C1 segment of cervical spinal cord (tissue), 14 donors: ENCODE results near the gene CFAP61.
"Not testable (repeated sequence)": the region's sequence is repeated elsewhere in the genome, so short reads cannot be mapped to it uniquely, and the experiment has no call there.

Experiments used
- DNase-seq, 14 donors: peaks; one replicate each; lab custom pipeline; 2025; lab: John Stamatoyannopoulos, UW

The CFAP61 gene

GRCh38 chr20:20207872-20208271 lies 155.5 kb downstream of the CFAP61 start:
- DNase-seq, result no peak

- no peak for DNase-seq
These were observed 157.4 kb downstream of the CFAP61 start for GRCh38 chr20:20209684-20210083.

- DNase-seq, result no peak
These were observed 158.0 kb downstream of the CFAP61 start for GRCh38 chr20:20210327-20210726.

- no peak for DNase-seq
These were observed 158.6 kb downstream of the CFAP61 start for GRCh38 chr20:20210943-20211273.

GRCh38 chr20:20211274-20211987 lies 159.1 kb downstream of the CFAP61 start:
- no peak for DNase-seq

GRCh38 chr20:20211988-20212518 lies 159.7 kb downstream of the CFAP61 start:
- DNase-seq, result no peak

- no peak for DNase-seq
These were observed 160.4 kb downstream of the CFAP61 start for GRCh38 chr20:20212675-20213096.

DNA sequence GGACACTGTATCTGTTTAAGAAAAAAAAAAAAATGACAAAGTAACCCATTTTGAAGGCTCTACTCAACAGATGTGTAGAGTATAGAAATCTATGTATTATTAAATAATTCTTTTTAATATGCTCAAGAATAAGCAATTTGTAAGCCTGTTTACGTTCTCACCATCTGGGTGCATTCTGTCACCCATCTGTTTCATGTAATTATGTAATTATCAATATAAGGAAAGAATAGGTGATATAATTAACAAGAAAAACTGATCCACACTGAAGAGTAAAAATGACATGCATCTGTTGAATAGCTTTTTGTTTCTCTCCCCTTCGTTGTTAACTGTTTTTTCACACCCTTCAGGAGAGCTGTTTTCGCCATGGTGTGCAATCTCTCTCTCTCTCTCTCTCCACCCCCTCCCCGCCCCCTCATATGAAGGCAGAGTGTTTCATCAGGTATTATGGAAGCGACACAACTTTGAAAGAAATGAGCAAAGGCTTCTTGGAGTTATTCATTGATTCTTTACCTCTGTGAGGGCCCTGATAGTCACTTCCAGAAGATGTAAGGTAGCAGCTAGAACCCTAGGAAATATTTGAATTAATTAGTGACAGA lies 161.3 kb downstream of the CFAP61 start:
- no peak for DNase-seq

- DNase-seq, result peak in 2 of 14 donors; percentile 20 to 78
These were observed 162.5 kb downstream of the CFAP61 start for GRCh38 chr20:20214757-20215275.

DNA sequence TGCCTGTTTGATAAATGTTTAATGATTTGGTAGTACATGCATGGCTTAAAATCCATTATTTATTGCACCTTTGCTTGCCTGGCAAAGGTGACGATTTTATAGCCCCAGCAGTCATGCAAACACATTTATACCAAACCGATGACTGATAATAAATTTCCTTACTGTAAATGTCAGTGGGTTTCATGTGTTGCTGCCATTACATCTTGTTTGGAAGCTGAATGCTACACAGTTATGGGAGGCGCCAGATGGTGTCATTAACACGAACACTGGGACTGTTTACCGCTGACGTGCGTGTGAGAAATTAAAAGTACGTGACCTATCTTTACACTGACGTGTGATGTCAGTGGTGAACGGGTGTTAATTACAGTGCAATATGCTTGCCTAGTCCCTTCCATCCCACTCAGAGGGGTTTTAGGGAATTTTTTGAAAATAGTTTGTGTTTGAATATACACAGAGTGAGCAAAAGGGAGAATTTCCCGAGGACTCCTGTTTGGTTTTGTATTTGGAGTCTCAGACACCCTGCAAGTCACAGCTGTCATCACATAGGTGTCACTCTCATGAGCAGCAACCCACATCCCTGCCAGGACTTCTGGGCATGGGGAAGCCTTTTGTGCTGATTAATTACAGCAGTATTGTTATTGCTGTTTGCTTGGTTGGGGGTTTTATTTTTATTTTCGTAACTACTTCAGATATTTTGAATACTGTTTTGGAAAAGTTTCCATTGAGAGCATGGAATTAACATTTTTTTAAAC lies 163.8 kb downstream of the CFAP61 start:
- peak in 1 of 14 donors; percentile 59 for DNase-seq

DNA sequence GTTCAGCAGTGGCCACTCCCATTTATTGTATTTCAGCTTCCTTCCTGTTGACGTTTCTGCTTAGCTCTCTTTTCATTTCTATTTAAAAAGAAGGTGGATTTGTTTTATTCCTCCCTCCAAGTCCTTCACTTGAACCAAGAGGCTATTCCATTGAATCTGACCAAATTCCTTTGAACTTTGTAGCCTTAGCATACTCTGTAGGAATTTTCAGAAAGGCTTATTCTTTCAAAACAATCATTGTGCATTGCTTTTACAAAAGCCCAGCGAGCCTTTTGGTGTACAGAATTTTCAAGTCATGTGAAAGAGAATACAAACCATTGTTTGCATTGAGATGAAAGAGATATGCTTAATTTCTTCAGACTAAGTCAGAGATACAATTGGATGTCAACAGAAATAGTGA lies 164.6 kb downstream of the CFAP61 start:
- no peak for DNase-seq

DNA sequence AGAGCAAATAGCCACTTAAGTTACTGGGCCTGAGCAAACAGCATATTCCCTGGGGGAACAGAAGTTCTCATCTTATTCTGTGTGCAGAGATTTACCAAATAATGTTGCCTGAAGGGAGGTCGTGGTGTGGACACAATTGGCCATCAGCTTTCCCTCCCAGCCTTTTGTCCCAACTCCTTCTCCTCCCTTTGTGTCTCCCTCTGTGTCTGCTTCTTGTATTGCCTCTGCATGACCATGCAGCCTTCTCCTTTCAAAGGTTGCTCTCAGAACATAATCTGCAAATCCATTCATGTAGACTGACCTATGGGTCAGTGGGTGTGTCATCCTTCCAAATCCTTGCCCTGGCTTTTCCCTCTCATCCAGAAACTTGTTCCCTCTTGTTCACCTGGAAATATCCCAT lies 165.3 kb downstream of the CFAP61 start:
- no peak for DNase-seq

- not testable (repeated sequence) for DNase-seq
These were observed 165.8 kb downstream of the CFAP61 start for GRCh38 chr20:20218106-20218505.

DNA sequence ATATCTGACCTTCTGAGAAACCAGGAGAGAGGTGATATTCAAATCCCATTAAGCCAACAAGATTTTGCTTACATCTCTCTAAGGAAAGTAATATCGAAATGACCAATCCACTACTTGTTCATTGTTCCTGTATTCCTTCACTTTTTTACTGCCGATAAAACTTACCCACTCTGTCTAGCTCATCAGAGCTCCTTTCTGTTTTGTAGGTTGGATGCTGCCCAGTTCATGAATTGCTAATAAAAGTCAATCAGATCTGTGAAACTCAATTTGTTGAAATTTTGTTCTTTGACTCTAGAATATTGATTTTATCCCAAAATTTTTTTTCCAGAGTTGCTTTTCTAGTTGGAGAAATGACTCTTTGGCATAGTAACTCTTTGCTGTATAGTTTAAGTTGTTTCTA lies 166.7 kb downstream of the CFAP61 start:
- no peak for DNase-seq

- DNase-seq, result no peak
These were observed 167.8 kb downstream of the CFAP61 start for GRCh38 chr20:20220134-20220533.

DNA sequence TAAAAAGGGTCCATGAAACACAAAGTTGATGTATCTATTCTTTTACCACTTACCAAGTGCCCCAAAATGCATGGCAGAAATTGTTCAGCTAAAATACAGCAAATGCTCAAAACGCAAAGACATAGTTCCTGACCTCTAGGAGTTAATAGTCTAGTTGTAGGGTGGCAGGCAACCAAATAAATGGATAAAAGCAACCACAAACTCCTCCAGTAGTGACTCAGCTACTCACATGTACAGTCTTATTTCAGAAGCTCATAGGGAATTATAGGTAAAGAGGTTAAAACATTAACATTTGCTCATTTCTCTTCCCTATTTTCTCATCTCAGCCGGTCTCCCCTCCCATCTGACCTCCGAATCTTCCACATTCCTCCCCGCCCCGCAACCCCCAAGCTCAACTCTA lies 171.6 kb downstream of the CFAP61 start:
- no peak for DNase-seq

DNA sequence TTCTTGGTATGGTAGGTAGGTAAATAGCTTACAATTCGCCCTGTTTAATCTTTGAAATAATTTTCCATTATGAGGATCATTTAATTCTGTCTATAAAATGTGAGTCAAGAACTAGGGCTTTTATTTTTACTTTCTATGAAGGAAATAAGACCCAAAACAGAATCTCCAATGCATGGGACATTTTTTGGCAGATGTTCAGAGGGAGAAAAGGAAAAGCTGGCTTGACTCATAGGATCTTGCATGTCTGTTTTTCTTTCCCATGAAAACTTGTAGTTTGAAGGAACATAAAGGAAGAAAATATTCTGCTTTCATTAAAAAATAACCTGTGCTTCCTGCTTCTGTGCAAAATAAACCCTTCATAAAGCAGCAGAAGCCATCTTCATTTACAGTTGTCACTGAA lies 172.5 kb downstream of the CFAP61 start:
- DNase-seq, result no peak

DNA sequence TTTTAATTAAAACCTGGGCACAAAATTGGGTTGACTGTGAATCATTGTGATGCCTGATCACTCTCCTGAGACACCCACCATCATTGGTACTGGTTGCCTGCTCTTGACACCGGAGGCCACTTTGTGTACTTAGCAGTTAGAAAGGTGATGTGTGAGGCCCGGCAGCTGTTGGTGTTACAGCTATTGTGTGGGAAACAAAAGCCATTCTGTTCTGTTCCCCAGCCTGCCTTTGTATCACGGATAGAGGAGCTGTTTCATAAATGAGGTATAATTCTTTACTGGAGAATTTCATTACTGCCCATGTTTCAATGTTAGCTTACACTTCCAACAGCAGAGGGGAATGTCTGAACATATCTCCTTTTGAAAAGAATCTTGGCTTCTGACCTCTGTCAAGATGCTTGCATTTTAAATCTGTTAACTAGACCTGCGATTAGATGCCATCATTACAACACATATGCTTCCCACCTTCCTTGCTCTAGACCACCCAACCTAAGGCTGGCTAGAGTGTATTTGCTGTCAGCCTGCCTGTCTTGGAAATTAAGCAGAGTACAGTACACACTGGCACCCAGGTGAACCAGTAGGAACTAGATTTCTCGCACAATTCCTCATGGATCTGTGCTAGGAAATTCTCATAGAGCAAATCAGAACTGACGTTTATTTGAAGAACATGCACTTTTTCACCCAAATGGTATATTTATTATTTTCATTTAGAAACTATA lies 173.2 kb downstream of the CFAP61 start:
- no peak for DNase-seq

GRCh38 chr20:20226554-20226953 lies 174.2 kb downstream of the CFAP61 start:
- DNase-seq, result no peak

DNA sequence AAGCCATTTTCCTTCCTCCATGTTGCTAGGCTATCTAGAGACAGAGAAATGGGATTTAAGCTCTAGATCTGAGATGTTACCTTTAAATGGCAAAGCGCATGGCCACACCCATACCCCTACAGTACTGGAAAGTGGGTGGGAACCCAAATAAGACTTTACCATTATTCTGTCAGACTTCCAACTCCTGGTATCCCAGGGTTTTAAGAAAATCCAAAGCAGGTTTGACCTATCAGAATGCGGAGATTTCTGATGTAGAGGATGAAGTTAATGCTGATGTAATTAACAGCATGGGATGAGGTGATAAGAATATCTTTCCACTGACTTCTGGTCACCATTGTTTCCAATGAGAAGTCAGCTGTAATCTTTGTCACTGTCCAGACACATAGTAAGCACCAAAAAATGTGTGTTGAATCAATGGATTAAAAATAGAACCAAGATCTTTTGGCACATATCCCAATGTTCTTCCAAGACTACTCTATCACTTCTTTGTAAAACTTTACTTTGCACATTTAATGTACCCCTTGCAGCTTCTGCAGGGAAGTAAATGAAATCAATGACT lies 174.8 kb downstream of the CFAP61 start:
- DNase-seq, result no peak

DNA sequence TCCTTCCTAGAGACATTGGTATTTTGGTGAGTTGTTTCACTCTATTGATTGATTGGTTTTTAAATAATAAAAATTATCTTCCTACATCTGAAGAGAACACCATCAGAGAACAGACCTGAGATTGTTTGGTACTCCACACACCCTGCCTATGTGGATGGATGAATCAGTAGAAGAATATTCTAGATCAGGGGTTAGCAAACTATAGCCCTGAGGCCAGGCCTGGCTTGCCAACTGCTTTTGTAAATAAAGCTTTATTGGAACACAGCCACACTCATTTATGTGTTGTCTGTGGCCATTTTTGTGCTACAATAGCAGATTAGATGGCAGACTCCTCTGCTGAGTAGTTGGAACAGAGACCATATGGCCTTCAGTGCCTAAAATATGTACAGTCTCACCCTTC lies 176.0 kb downstream of the CFAP61 start:
- DNase-seq, result peak in 1 of 14 donors; percentile 6
